HG03060 (cell line): ENCODE data around the gene PIGO.

Source experiments
- ATAC-seq: cut with Tn5 transposase; IDR thresholded peaks from one replicate; pipeline ENCODE4 v1.9.1; 2021; ENCODE audit warnings: low read depth, moderate number of reproducible peaks; ENCODE audit not compliant: unreplicated experiment

The PIGO gene

GRCh38 chr9:35072461-35073278, 23.7 kb downstream of the PIGO start, which contains the start of gene VCP:
VCP (minus strand) TSS chr9:35072625; CDS start chr9:35072353, 272 bp downstream.
- peak; percentile 88 for ATAC-seq

- ATAC-seq: peak; percentile 23
Observed at GRCh38 chr9:35071814-35072460, 24.5 kb downstream of the PIGO start.

- no peak for ATAC-seq
Observed at GRCh38 chr9:35070823-35071813, 25.3 kb downstream of the PIGO start.

- no peak for ATAC-seq
Observed at GRCh38 chr9:35069020-35069419, 27.4 kb downstream of the PIGO start.

GRCh38 chr9:35067056-35067455, 29.3 kb downstream of the PIGO start:
- no peak for ATAC-seq

- no peak for ATAC-seq
Observed at GRCh38 chr9:35060548-35061207, 35.7 kb downstream of the PIGO start.

- no peak for ATAC-seq
Observed at GRCh38 chr9:35059438-35059837, 37.0 kb downstream of the PIGO start.

- ATAC-seq: no peak
Observed at GRCh38 chr9:35057271-35057620, 39.1 kb downstream of the PIGO start.

GRCh38 chr9:35056571-35057270, 39.7 kb downstream of the PIGO start:
- ATAC-seq: no peak

- ATAC-seq: no peak
Observed at GRCh38 chr9:35054871-35055644, 41.3 kb downstream of the PIGO start.

GRCh38 chr9:35054185-35054835, 42.1 kb downstream of the PIGO start:
- no peak for ATAC-seq

GRCh38 chr9:35051069-35051967, 45.1 kb downstream of the PIGO start:
- ATAC-seq: no peak

GRCh38 chr9:35048511-35048910, 47.9 kb downstream of the PIGO start:
- no peak for ATAC-seq

- ATAC-seq: no peak
Observed at GRCh38 chr9:35044071-35044470, 52.3 kb downstream of the PIGO start.

- ATAC-seq: no peak
Observed at GRCh38 chr9:35042891-35043545, 53.4 kb downstream of the PIGO start.

- no peak for ATAC-seq
Observed at GRCh38 chr9:35042081-35042604, 54.2 kb downstream of the PIGO start.
